ENCODE results near the gene SOX6. TPM values are rescaled to one million over a fixed set of nuclear protein-coding genes. Genes with fewer than 3 reads are reported as not detected.

Gene SOX6
- total RNA-seq, 1 donor from 2014 or later: 24.9 TPM

- Mint-ChIP-seq H3K9me3 (no peaks in the 10 kb centered on the region), H3K27ac (no peak overlapping the region), H3K4me3 (no peak overlapping the region), H3K27me3 (peaks cover 4% of the 10 kb centered on the region), H3K4me1 (ENCODE audit: unreplicated experiment) (no peaks in the 10 kb centered on the region), H3K36me3 (peaks cover 3% of the 10 kb centered on the region)
- DNase-seq (ENCODE audit: extremely low spot score, unreplicated experiment): no peak
- TF ChIP-seq CTCF (conservative IDR thresholded peaks at IDR 0.05): no peak
These were observed 77.4 kb downstream of the SOX6 start for GRCh38 chr11:16278979-16279378.

- Mint-ChIP-seq H3K4me3 (no peak overlapping the region), H3K9me3 (no peaks in the 10 kb centered on the region), H3K36me3 (peaks cover 3% of the 10 kb centered on the region), H3K27ac (no peak overlapping the region), H3K4me1 (ENCODE audit: unreplicated experiment) (no peaks in the 10 kb centered on the region), H3K27me3 (peaks cover 4% of the 10 kb centered on the region)
- no peak for DNase-seq (ENCODE audit: extremely low spot score, unreplicated experiment)
- TF ChIP-seq CTCF (conservative IDR thresholded peaks at IDR 0.05): no peak
These were observed 78.1 kb downstream of the SOX6 start for GRCh38 chr11:16278273-16278672.

- TF ChIP-seq CTCF (conservative IDR thresholded peaks at IDR 0.05): no peak
- Mint-ChIP-seq H3K4me3 (no peak overlapping the region), H3K4me1 (ENCODE audit: unreplicated experiment) (no peaks in the 10 kb centered on the region), H3K36me3 (peaks cover 3% of the 10 kb centered on the region), H3K27ac (no peak overlapping the region), H3K9me3 (no peaks in the 10 kb centered on the region), H3K27me3 (peaks cover 4% of the 10 kb centered on the region)
- DNase-seq (ENCODE audit: extremely low spot score, unreplicated experiment): no peak
These were observed 80.1 kb downstream of the SOX6 start for GRCh38 chr11:16276251-16276650.

- no peaks in the 10 kb centered on the region for H3K9me3 Mint-ChIP-seq
- no peak overlapping the region for H3K4me3 Mint-ChIP-seq
- H3K4me1 Mint-ChIP-seq (ENCODE audit: unreplicated experiment): no peaks in the 10 kb centered on the region
- H3K27me3 Mint-ChIP-seq: no peaks in the 10 kb centered on the region
- no peak overlapping the region for H3K27ac Mint-ChIP-seq
- no peak for DNase-seq (ENCODE audit: extremely low spot score, unreplicated experiment)
- H3K36me3 Mint-ChIP-seq: no peaks in the 10 kb centered on the region
- no peak for TF ChIP-seq CTCF (conservative IDR thresholded peaks at IDR 0.05)
These were observed 85.1 kb downstream of the SOX6 start for GRCh38 chr11:16271258-16271657.

- no peaks in the 10 kb centered on the region for H3K27me3 Mint-ChIP-seq
- no peak for TF ChIP-seq CTCF (conservative IDR thresholded peaks at IDR 0.05)
- no peak overlapping the region for H3K27ac Mint-ChIP-seq
- H3K4me1 Mint-ChIP-seq (ENCODE audit: unreplicated experiment): no peaks in the 10 kb centered on the region
- H3K4me3 Mint-ChIP-seq: no peak overlapping the region
- no peaks in the 10 kb centered on the region for H3K36me3 Mint-ChIP-seq
- DNase-seq (ENCODE audit: extremely low spot score, unreplicated experiment): no peak
- no peaks in the 10 kb centered on the region for H3K9me3 Mint-ChIP-seq
These were observed 90.3 kb downstream of the SOX6 start for GRCh38 chr11:16266021-16266420.

- Mint-ChIP-seq H3K36me3 (no peaks in the 10 kb centered on the region), H3K4me1 (ENCODE audit: unreplicated experiment) (no peaks in the 10 kb centered on the region), H3K27me3 (no peaks in the 10 kb centered on the region)
These were observed 91.3 kb downstream of the SOX6 start for GRCh38 chr11:16265022-16265421.

More at GRCh38 chr11:16265022-16265421, 91.3 kb downstream of the SOX6 start:
- no peaks in the 10 kb centered on the region for H3K9me3 Mint-ChIP-seq
- H3K27ac Mint-ChIP-seq: no peak overlapping the region
- no peak overlapping the region for H3K4me3 Mint-ChIP-seq
- DNase-seq (ENCODE audit: extremely low spot score, unreplicated experiment): no peak
- no peak for TF ChIP-seq CTCF (conservative IDR thresholded peaks at IDR 0.05)

Measured in type B pancreatic cell (in vitro differentiated cells).